HG03432 (cell line): Measurements from ENCODE around the gene EGFL6.

Experiments
- ATAC-seq: cut with Tn5 transposase; IDR thresholded peaks from one replicate; pipeline ENCODE4 v1.9.1; 2021; ENCODE audit warnings: mild to moderate bottlenecking, moderate library complexity; ENCODE audit not compliant: unreplicated experiment

The EGFL6 gene

GRCh38 chrX:13569479-13570260, at the start of gene EGFL6:
Gene EGFL6 (plus strand): TSS chrX:13569601. CDS start chrX:13569862, 261 bp downstream.
- ATAC-seq: no peak

- ATAC-seq: no peak
Measured at GRCh38 chrX:13520351-13520750, 49.0 kb upstream of the EGFL6 start.

- ATAC-seq: no peak
Measured at GRCh38 chrX:13520936-13521335, 48.5 kb upstream of the EGFL6 start.

- no peak for ATAC-seq
Measured at GRCh38 chrX:13522811-13523210, 46.6 kb upstream of the EGFL6 start.

- no peak for ATAC-seq
Measured at GRCh38 chrX:13533726-13534125, 35.7 kb upstream of the EGFL6 start.

- ATAC-seq: no peak
Measured at GRCh38 chrX:13535376-13536165, 33.8 kb upstream of the EGFL6 start.

GRCh38 chrX:13536551-13536950, 32.9 kb upstream of the EGFL6 start:
- no peak for ATAC-seq

- ATAC-seq: no peak
Measured at GRCh38 chrX:13538414-13538813, 31.0 kb upstream of the EGFL6 start.

- no peak for ATAC-seq
Measured at GRCh38 chrX:13540602-13541001, 28.8 kb upstream of the EGFL6 start.

- no peak for ATAC-seq
Measured at GRCh38 chrX:13545726-13546125, 23.7 kb upstream of the EGFL6 start.

- no peak for ATAC-seq
Measured at GRCh38 chrX:13547671-13548070, 21.7 kb upstream of the EGFL6 start.

GRCh38 chrX:13550346-13550745, 19.1 kb upstream of the EGFL6 start:
- no peak for ATAC-seq

GRCh38 chrX:13551610-13552009, 17.8 kb upstream of the EGFL6 start:
- no peak for ATAC-seq

GRCh38 chrX:13552892-13553291, 16.5 kb upstream of the EGFL6 start:
- no peak for ATAC-seq

- no peak for ATAC-seq
Measured at GRCh38 chrX:13565511-13565910, 3.9 kb upstream of the EGFL6 start.

- ATAC-seq: no peak
Measured at GRCh38 chrX:13570261-13570605, 832 bp downstream of the EGFL6 start.

- ATAC-seq: no peak
Measured at GRCh38 chrX:13571136-13571535, 1.7 kb downstream of the EGFL6 start.

GRCh38 chrX:13574600-13574999, 5.2 kb downstream of the EGFL6 start:
- peak; percentile 83 for ATAC-seq

GRCh38 chrX:13579661-13580060, 10.3 kb downstream of the EGFL6 start:
- no peak for ATAC-seq

- ATAC-seq: no peak
Measured at GRCh38 chrX:13581554-13581953, 12.2 kb downstream of the EGFL6 start.

GRCh38 chrX:13587786-13588477, 18.5 kb downstream of the EGFL6 start:
- no peak for ATAC-seq

- no peak for ATAC-seq
Measured at GRCh38 chrX:13590207-13590606, 20.8 kb downstream of the EGFL6 start.
